ENCODE measurements around the gene PLEKHM1. TPM values are rescaled to one million over a fixed set of nuclear protein-coding genes. Genes with fewer than 3 reads are reported as not detected.
"Not testable (repeated sequence)": the region's sequence is repeated elsewhere in the genome, so short reads cannot be mapped to it uniquely, and the experiment has no call there.

PLEKHM1 gene
- total and polyA plus RNA-seq, 10 donors = 7.4 to 121 (median 80.0) TPM

DNA sequence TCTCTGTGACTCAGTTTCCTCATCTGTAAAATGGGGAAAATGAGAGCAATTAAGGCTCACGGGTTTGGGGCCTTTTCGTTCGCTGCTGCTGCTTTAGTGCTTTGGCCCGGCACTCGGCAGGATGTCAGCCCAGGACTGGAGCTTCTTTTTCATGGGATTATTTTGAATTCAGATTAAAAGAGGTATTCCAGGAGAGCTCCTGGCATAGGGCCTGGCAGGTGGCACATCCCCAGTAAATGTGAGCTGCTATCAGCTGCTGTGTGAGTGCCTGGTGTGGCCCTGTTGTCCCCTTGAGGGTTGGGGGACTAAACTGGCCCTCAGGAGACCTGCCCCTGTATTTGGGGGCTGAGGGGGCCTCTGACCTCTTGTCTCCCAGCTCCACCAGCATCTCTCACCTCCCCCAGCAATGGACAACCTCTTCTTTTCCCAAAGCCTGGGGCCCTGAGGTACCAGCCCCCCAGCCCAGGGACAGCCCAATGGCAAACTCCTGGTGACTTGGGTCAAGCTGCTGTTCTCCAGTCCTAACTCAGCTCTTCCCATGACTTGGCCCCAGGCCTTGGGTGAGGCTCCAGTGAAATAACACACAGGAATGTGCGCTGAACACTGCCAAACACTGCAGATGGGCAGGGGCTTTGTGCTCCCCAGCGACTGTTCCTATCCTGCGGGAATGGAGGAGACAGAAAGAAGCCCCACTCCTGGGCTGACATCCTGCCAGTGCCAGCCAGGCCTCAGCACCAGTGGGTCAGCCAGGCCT, 43.5 kb downstream of the PLEKHM1 start:
- H3K9me3 ChIP-seq; intact Hi-C loops (cut with DNase I; ENCODE audit: low total_unique reads); H3K27me3 ChIP-seq (replicated peaks in 1 of 7); H3K4me3 ChIP-seq: not testable (repeated sequence)
- Histone ChIP-seq H3K27ac (peak overlapping the region in 1 of 8 donors; percentile 31), H3K4me1 (peaks cover 0 to 27% (median 10%) of the 10 kb centered on the region in 6 donors), H3K36me3 (peaks cover 0 to 91% (median 11%) of the 10 kb centered on the region in 6 donors)
- peak; percentile 31 for DNase-seq
- WGBS, 5 donors = 94 to 97% (median 97%) methylated on average over 8 of the region's 8 CpGs

DNA sequence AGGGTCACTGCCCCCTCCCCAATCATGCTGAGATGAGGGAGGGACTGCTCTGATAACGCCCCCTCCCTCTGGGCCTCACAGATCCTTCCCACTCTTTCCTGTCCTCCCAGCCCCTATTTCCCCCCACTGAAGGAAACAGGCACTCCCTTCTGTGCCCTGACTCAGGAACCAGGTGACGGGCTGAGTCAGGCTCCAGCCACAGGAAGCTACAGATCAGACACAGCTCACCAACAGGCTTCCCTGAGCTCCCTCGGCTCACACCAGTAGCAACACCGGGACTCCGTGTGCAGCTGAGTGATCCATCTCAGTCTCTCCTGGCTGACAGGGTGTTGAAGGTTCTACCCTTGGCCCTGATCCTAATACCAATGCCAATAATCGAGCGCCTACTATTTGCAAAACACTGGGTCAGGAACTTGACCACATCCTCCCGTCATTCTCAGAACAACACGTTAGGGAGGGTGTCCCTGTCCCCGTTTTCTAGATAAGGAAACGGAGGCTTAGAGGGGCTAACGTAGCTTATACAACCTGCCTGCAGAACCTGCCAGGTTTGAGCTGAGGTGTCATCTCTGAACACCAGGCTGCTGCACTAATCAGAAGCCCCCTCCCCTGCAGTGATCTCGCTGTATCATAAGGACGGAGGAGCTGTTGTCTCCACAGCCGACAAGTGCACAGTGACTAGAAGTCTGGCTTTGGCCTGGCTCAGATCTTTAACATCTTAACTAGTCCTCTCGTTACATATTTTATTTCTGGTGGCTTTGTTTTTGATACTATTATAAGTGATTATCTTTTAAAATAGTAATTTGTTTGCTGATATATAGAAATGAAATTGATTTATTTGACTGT, 44.4 kb downstream of the PLEKHM1 start:
- DNase-seq = peak; percentile 65
- TF ChIP-seq POLR2AphosphoS5 (IDR thresholded peaks at IDR 0.05) = peak in 1 of 3 donors; percentile 47

DNA sequence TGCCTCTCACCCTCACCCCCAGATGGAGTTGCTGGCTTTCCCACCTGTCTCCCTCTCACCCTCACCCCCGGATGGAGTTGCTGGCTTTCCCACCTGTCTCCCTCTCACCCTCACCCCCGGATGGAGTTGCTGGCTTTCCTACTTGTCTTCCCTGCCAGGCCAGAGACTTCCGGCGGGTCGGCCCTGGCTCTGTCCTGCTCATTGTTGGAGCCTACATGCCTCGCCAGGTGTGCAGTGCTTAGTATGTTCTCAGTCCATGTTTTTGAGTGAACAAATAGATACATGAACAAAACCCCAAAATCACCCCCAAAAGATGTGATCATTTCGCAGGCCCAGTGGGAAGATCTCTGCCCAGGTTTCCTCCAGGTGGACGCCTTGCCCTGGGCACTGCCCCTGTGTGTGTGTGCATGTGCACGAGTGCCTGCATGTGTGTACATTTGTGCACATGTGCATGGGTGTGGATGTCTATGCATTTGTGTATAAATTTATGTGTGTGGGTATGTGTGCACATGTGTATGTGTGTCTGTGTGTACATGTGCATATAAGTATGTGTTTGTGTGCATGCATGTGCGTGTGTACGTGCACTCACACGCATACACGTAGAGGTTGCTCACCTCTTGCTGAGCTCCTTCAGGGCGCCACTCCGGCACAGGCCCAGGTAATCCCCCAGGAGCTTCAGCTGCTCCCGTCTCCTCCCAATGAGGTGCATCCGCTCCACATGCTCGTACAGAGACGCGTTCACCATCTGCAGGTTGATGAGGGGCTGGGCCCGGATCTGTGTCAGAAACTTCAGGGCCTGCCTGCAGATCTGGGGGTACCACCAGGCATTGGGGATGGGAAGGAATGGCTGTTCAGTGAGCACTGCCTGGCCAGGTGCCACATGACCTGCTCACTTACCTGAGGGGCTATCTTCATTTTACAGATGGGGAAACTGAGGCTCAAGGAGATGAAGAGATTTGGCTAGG, 45.4 kb downstream of the PLEKHM1 start:
- peak overlapping the region in 1 of 8 donors; percentile 66 for H3K27ac ChIP-seq

More for the DNA sequence above, 44.4 kb downstream of the PLEKHM1 start:
- H3K9me3 ChIP-seq; H3K27me3 ChIP-seq (replicated peaks in 1 of 7); intact Hi-C loops (cut with DNase I; ENCODE audit: low total_unique reads): not testable (repeated sequence)
- Histone ChIP-seq H3K4me3 (peak overlapping the region in 1 of 8 donors; percentile 11), H3K36me3 (peaks cover 0 to 93% (median 11%) of the 10 kb centered on the region in 6 donors), H3K27ac (peak overlapping the region in 3 of 8 donors; percentile 18 to 66 (median 61)), H3K4me1 (peaks cover 0 to 25% (median 9%) of the 10 kb centered on the region in 6 donors)
- WGBS, 5 donors = 20 to 34% (median 32%) methylated on average over 15 to 16 of the region's 16 CpGs

DNA sequence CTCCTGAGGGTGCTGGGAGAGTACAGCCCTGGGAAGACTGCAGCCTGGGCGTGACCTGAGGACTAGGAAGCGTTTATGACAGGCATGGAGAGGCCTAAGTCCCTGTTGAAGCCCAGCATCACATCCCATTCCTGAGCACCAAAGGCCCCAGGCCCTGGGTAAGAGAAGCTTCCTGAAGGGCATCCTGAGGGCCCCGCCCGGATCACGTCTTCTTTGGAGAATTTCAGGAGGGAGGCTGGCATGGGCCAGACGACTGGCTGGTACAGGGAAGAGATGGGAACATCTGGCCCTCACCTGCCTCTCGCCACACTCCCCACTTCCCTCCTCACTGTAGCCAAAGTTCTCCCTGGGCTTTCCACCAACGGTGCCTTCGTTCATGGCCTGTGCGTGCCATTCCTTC, 46.2 kb downstream of the PLEKHM1 start:
- 81 to 90% (median 83%) methylated on average over 8 to 10 of the region's 10 CpGs for WGBS, 5 donors
- H3K27ac ChIP-seq; intact Hi-C loops (cut with DNase I; ENCODE audit: low total_unique reads); H3K9me3 ChIP-seq; H3K4me3 ChIP-seq; H3K27me3 ChIP-seq (replicated peaks in 1 of 7): not testable (repeated sequence)
- Histone ChIP-seq H3K36me3 (peaks cover 0 to 96% (median 14%) of the 10 kb centered on the region in 6 donors), H3K4me1 (peaks cover 0 to 33% (median 15%) of the 10 kb centered on the region in 6 donors)
- DNase-seq = peak; percentile 22

More for the DNA sequence above, 45.4 kb downstream of the PLEKHM1 start:
- peaks cover 0 to 33% (median 15%) of the 10 kb centered on the region in 6 donors for H3K4me1 ChIP-seq
- H3K9me3 ChIP-seq; H3K27me3 ChIP-seq (replicated peaks in 1 of 7); H3K4me3 ChIP-seq; intact Hi-C loops (cut with DNase I; ENCODE audit: low total_unique reads): not testable (repeated sequence)
- peaks cover 0 to 96% (median 11%) of the 10 kb centered on the region in 6 donors for H3K36me3 ChIP-seq
- peak; percentile 61 for DNase-seq
- WGBS, 5 donors = 89 to 92% (median 90%) methylated on average over 19 to 21 of the region's 21 CpGs

DNA sequence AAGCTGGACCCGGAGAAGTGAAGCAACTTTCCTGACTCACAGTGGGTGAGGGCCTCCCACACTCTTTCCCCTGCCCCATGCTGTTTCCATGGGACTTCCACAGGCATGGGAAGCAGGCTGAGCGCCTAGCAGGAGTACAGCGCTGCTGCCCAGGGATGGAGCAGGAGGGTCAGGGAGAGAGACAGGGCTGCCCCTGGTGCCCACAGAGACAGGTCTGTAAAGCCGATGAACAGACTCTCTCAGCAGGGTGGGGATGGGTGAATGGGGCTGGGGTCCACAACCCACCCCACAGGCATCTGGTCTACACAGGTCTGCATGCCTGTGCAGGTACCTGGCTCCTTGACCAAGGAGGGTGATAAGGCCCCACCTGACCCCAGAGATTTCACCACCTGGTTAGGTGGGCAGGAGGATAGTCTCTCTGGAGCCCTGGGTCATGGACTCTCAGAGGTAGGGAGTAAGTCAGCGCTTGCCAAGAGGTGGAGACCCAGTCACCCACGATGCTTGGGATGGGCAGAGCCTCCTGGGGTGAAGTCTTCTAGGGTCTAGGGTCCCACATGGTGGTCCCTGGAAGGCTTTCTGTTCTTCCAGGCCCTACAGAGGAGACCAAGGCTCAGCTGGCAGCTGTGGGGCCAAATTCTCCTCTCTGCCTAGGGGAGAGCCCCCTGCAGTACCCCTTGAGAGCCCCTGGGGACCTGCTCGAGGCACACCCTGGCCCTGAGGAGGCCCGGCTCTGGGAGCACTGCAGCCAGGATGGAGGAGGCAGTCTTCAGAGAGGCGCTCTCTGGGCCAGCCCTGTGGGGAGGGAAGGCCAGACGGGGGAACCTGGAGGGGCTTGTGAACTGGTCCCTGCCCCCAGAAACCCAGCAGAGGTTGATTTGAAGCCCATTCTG, 46.9 kb downstream of the PLEKHM1 start:
- 89 to 93% (median 89%) methylated on average over 2 to 10 of the region's 10 CpGs for WGBS, 5 donors
- Histone ChIP-seq H3K36me3 (peaks cover 0 to 96% (median 20%) of the 10 kb centered on the region in 6 donors), H3K4me1 (peaks cover 0 to 33% (median 15%) of the 10 kb centered on the region in 6 donors)
- H3K27me3 ChIP-seq (replicated peaks in 1 of 7); intact Hi-C loops (cut with DNase I; ENCODE audit: low total_unique reads); H3K9me3 ChIP-seq; H3K27ac ChIP-seq; H3K4me3 ChIP-seq: not testable (repeated sequence)
- DNase-seq = peak; percentile 49

Measured in spleen (tissue), 11 donors.